OCI-M2 (cell line): Measurements from ENCODE around the gene MAP4.
"Not testable (repeated sequence)": the region's sequence is repeated elsewhere in the genome, so short reads cannot be mapped to it uniquely, and the experiment has no call there.

Source experiments
- DNase-seq: peaks from one replicate; lab custom pipeline; 2025; ENCODE audit not compliant: unreplicated experiment; lab: John Stamatoyannopoulos, UW

The MAP4 gene

GRCh38 chr3:47901280-47901833, 114.9 kb downstream of the MAP4 start:
- no peak for DNase-seq

GRCh38 chr3:47899495-47900108, 116.6 kb downstream of the MAP4 start:
- no peak for DNase-seq

GRCh38 chr3:47897954-47898353, 118.3 kb downstream of the MAP4 start:
- DNase-seq, result no peak

GRCh38 chr3:47896736-47897135, 119.5 kb downstream of the MAP4 start:
- no peak for DNase-seq

GRCh38 chr3:47895241-47895640, 121.0 kb downstream of the MAP4 start:
- no peak for DNase-seq

- DNase-seq, result no peak
These were observed 123.8 kb downstream of the MAP4 start for GRCh38 chr3:47892286-47893040.

- DNase-seq, result no peak
These were observed 124.6 kb downstream of the MAP4 start for GRCh38 chr3:47891613-47892005.

GRCh38 chr3:47890828-47891612, 125.2 kb downstream of the MAP4 start:
- DNase-seq, result no peak

GRCh38 chr3:47890126-47890827, 125.9 kb downstream of the MAP4 start:
- DNase-seq, result no peak

- DNase-seq, result no peak
These were observed 127.0 kb downstream of the MAP4 start for GRCh38 chr3:47888986-47889757.

- not testable (repeated sequence) for DNase-seq
These were observed 128.2 kb downstream of the MAP4 start for GRCh38 chr3:47887991-47888390.

- no peak for DNase-seq
These were observed 131.0 kb downstream of the MAP4 start for GRCh38 chr3:47885168-47885567.

GRCh38 chr3:47884603-47885002, 131.6 kb downstream of the MAP4 start:
- no peak for DNase-seq

- no peak for DNase-seq
These were observed 133.9 kb downstream of the MAP4 start for GRCh38 chr3:47882338-47882737.

- no peak for DNase-seq
These were observed 138.5 kb downstream of the MAP4 start for GRCh38 chr3:47877719-47878118.

GRCh38 chr3:47877290-47877689, 138.9 kb downstream of the MAP4 start:
- no peak for DNase-seq

GRCh38 chr3:47874913-47875312, 141.3 kb downstream of the MAP4 start:
- DNase-seq, result no peak

GRCh38 chr3:47874438-47874837, 141.8 kb downstream of the MAP4 start:
- DNase-seq, result no peak

GRCh38 chr3:47872916-47873315, 143.3 kb downstream of the MAP4 start:
- DNase-seq, result no peak

GRCh38 chr3:47871389-47871788, 144.8 kb downstream of the MAP4 start:
- DNase-seq, result no peak
